Measurements from ENCODE around the gene HMMR. TPM values are rescaled to one million over a fixed set of nuclear protein-coding genes. Genes with fewer than 3 reads are reported as not detected.
"Not testable (repeated sequence)": the region's sequence is repeated elsewhere in the genome, so short reads cannot be mapped to it uniquely, and the experiment has no call there.

Gene HMMR, protein sequence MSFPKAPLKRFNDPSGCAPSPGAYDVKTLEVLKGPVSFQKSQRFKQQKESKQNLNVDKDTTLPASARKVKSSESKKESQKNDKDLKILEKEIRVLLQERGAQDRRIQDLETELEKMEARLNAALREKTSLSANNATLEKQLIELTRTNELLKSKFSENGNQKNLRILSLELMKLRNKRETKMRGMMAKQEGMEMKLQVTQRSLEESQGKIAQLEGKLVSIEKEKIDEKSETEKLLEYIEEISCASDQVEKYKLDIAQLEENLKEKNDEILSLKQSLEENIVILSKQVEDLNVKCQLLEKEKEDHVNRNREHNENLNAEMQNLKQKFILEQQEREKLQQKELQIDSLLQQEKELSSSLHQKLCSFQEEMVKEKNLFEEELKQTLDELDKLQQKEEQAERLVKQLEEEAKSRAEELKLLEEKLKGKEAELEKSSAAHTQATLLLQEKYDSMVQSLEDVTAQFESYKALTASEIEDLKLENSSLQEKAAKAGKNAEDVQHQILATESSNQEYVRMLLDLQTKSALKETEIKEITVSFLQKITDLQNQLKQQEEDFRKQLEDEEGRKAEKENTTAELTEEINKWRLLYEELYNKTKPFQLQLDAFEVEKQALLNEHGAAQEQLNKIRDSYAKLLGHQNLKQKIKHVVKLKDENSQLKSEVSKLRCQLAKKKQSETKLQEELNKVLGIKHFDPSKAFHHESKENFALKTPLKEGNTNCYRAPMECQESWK
- under 1 TPM; 0.42 to 0.70 (median 0.63) TPM for total RNA-seq
- 1.2 TPM for total RNA-seq (2013)

DNA sequence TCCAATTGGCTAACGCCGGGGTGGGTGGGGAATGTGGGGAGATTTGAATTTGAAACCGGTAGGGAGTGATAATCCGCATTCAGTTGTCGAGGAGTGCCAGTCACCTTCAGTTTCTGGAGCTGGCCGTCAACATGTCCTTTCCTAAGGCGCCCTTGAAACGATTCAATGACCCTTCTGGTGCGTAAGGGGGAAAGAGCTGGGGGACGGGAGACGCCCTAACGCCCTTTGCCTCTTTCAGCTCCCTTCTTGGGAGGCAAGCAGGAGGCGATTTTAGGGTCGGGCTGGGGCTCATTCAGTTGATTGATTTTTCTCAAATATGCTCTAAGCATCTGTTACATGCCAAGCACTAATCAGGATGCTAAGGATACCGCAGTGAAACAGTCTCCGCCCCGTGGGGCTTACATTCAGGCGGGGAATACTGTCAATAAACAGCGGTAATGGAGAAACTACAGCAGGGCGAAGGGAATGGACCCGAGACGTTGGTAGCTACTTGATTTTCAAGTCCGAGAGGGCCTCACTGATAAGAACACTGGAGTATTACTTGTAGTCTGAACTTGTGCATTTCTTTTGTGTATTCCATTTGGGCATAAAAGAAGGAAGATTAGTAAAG lies at the start of gene HMMR:
TSS of gene HMMR (plus strand) at position 71 of the 610 bp plus-strand sequence. CDS start at position 132, 61 bp downstream.
- H3K27me3 ChIP-seq (ENCODE audit: control insufficient read depth, insufficient read depth, low read length), result no peaks in the 10 kb centered on the region
- peaks cover 28 to 38% of the 10 kb centered on the region in 2 donors for H3K4me1 Mint-ChIP-seq
- no peak for ATAC-seq

DNA sequence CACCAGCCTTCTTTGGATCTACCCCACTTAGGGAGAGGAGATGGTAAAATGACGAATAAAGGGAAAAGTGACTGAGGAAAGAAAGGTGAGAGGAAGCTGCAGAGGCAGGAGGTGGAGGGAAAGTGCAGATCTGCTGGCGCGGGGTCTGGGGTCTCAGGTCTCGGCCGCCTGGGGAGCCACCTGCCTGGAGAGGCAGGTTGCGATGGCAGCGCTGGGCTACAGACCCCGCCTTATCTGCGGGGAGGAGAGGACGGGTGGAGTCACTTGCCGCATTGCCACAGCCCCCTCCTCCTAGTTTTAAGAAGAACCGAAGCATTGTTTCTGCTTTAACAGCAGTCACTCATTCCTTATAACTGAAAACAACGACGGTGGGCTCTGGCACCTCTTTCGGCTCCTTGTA lies 44.8 kb upstream of the HMMR start:
- intact Hi-C loops (cut with micrococcal nuclease); ATAC-seq: not testable (repeated sequence)
- whole genome bisulfite sequencing (ENCODE audit: insufficient coverage), result 60% methylated on average over 15 of the region's 15 CpGs

More for the DNA sequence above, at the start of gene HMMR:
- H3K27me3 Mint-ChIP-seq (ENCODE audit: low read depth in 2 of 2), result no peaks in the 10 kb centered on the region
- H3K27ac ChIP-seq (ENCODE audit: low read length), result peak within 1 kb of the TSS; percentile 95
- TF ChIP-seq, protein P1, sequence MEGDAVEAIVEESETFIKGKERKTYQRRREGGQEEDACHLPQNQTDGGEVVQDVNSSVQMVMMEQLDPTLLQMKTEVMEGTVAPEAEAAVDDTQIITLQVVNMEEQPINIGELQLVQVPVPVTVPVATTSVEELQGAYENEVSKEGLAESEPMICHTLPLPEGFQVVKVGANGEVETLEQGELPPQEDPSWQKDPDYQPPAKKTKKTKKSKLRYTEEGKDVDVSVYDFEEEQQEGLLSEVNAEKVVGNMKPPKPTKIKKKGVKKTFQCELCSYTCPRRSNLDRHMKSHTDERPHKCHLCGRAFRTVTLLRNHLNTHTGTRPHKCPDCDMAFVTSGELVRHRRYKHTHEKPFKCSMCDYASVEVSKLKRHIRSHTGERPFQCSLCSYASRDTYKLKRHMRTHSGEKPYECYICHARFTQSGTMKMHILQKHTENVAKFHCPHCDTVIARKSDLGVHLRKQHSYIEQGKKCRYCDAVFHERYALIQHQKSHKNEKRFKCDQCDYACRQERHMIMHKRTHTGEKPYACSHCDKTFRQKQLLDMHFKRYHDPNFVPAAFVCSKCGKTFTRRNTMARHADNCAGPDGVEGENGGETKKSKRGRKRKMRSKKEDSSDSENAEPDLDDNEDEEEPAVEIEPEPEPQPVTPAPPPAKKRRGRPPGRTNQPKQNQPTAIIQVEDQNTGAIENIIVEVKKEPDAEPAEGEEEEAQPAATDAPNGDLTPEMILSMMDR (IDR thresholded peaks at IDR 0.05), result no peak
- WGBS (ENCODE audit: insufficient coverage), result under 1% methylated on average over 23 of the region's 23 CpGs
- DNase-seq, result no peak
- no peaks in the 10 kb centered on the region for H3K36me3 Mint-ChIP-seq
- no peaks in the 10 kb centered on the region for H3K9me3 Mint-ChIP-seq
- peak within 1 kb of the TSS; percentile 98 for H3K4me3 Mint-ChIP-seq
- intact Hi-C loops (cut with micrococcal nuclease), result loop anchor here (1.0 kb wide), 2 partner anchors 23 to 45 kb away; partner anchors contain the start of genes CCNG1 and MAT2B
- peaks cover 1% of the 10 kb centered on the region for H3K36me3 ChIP-seq (ENCODE audit: control insufficient read depth, insufficient read depth, low read length)
- H3K4me1 ChIP-seq (ENCODE audit: control insufficient read depth, insufficient read depth, low read length), result peaks cover 20% of the 10 kb centered on the region
- H3K9me3 ChIP-seq (ENCODE audit: control insufficient read depth, insufficient read depth, low read length), result no peaks in the 10 kb centered on the region
- peak within 1 kb of the TSS; percentile 86 for H3K4me3 ChIP-seq (ENCODE audit: low read length)
- H3K27ac Mint-ChIP-seq, result peak within 1 kb of the TSS; percentile 98

DNA sequence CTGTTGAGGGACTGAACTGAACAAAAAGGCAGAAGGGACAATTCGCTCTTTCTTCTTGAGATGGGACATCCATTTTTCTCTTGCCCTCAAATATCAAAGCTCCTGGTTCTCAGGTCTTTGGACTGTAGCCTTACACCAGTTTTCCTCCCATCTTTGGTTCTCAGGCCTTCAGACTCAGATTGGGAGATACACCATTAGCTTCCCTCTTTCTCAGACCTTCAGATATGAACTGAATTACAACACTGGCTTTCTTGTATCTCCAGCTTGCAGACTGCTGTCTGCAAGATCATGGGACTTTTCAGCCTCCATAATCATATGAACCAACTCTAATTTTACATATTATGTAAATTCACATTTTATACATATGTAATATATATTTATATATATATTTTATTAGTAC lies 35.6 kb upstream of the HMMR start:
- WGBS (ENCODE audit: insufficient coverage), result 100% methylated on average over 1 of the region's 1 CpG
- DNase-seq (no peak), ATAC-seq (no peak)
- no peaks in the 10 kb centered on the region for H3K27me3 ChIP-seq (ENCODE audit: control insufficient read depth, insufficient read depth, low read length)
- Mint-ChIP-seq H3K4me1 (no peaks in the 10 kb centered on the region), H3K36me3 (no peaks in the 10 kb centered on the region), H3K9me3 (no peaks in the 10 kb centered on the region), H3K27ac (no peak overlapping the region), H3K27me3 (ENCODE audit: low read depth in 2 of 2) (peaks cover 16 to 25% of the 10 kb centered on the region in 2 donors), H3K4me3 (no peak overlapping the region)
- H3K4me1 ChIP-seq (ENCODE audit: control insufficient read depth, insufficient read depth, low read length), result no peaks in the 10 kb centered on the region
- H3K36me3 ChIP-seq (ENCODE audit: control insufficient read depth, insufficient read depth, low read length), result no peaks in the 10 kb centered on the region
- intact Hi-C loops (cut with micrococcal nuclease), result no loop called here
- TF ChIP-seq, protein P1 (IDR thresholded peaks at IDR 0.05), result no peak
- no peak overlapping the region for H3K27ac ChIP-seq (ENCODE audit: low read length)
- no peak overlapping the region for H3K4me3 ChIP-seq (ENCODE audit: low read length)
- no peaks in the 10 kb centered on the region for H3K9me3 ChIP-seq (ENCODE audit: control insufficient read depth, insufficient read depth, low read length)

More for the DNA sequence above, 44.8 kb upstream of the HMMR start:
- not testable (repeated sequence) for H3K36me3 ChIP-seq (ENCODE audit: control insufficient read depth, insufficient read depth, low read length); H3K9me3 ChIP-seq (ENCODE audit: control insufficient read depth, insufficient read depth, low read length); H3K4me3 Mint-ChIP-seq; H3K4me1 ChIP-seq (ENCODE audit: control insufficient read depth, insufficient read depth, low read length); H3K4me1 Mint-ChIP-seq; H3K27me3 ChIP-seq (ENCODE audit: control insufficient read depth, insufficient read depth, low read length); H3K36me3 Mint-ChIP-seq; H3K27ac ChIP-seq (ENCODE audit: low read length); H3K4me3 ChIP-seq (ENCODE audit: low read length); DNase-seq; H3K27ac Mint-ChIP-seq; H3K9me3 Mint-ChIP-seq
- H3K27me3 Mint-ChIP-seq (ENCODE audit: low read depth in 2 of 2), result peaks cover 26 to 39% of the 10 kb centered on the region in 2 donors

DNA sequence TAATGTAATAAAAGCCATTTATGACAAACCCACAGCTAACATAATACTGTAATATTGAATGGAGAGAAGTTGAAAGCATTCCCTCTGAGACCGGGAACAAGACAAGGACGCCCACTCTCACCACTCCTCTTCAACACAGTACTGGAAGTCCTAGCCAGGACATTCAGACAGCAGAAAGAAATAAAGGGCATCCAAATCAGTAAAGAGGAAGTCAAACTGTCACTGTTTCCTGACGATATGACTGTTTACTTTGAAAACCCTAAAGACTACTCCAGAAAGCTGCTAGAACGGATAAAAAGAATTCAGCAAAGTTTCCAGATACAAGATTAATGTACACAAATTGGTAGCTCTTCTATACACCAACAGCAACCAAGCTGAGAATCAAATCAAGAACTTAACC lies 34.3 kb upstream of the HMMR start:
- H3K9me3 ChIP-seq (ENCODE audit: control insufficient read depth, insufficient read depth, low read length); ATAC-seq; H3K4me1 ChIP-seq (ENCODE audit: control insufficient read depth, insufficient read depth, low read length); DNase-seq; H3K36me3 ChIP-seq (ENCODE audit: control insufficient read depth, insufficient read depth, low read length); H3K36me3 Mint-ChIP-seq; H3K9me3 Mint-ChIP-seq; H3K4me3 ChIP-seq (ENCODE audit: low read length); H3K4me1 Mint-ChIP-seq; H3K27ac Mint-ChIP-seq; H3K4me3 Mint-ChIP-seq; H3K27me3 ChIP-seq (ENCODE audit: control insufficient read depth, insufficient read depth, low read length); H3K27ac ChIP-seq (ENCODE audit: low read length); intact Hi-C loops (cut with micrococcal nuclease): not testable (repeated sequence)
- WGBS (ENCODE audit: insufficient coverage), result 15% methylated on average over 4 of the region's 4 CpGs
- H3K27me3 Mint-ChIP-seq (ENCODE audit: low read depth in 2 of 2), result peaks cover 16 to 24% of the 10 kb centered on the region in 2 donors

All from natural killer cell (primary cell).